Activated CD8-positive, alpha-beta memory T cell treated with anti-CD3 and anti-CD28 coated beads, Interleukin-2, amount 10 ng/mL, durations not matched to agents 7 days and 5 days (primary cell): ENCODE data around the gene ARL3. TPM values are rescaled to one million over a fixed set of nuclear protein-coding genes. Genes with fewer than 3 reads are reported as not detected.

ENCODE experiments used
- ATAC-seq: fragments of 150-1000 bp; cut with Tn5 transposase; one replicate; pipeline ENCODE4 v1.10.0; 2021; ENCODE audit warnings: moderate library complexity
- CTCF ChIA-PET: fragments of 350-600 bp; sonication (Branson Sonifier 250); formaldehyde crosslinking; loops from one replicate; lab custom pipeline; 2021; ENCODE audit warnings: antibody characterized with exemption; lab: Charles Lee
- DNase-seq: peaks from one replicate; pipeline ENCODE4 v3.0.0-alpha.2; 2020
- H3K27ac Mint-ChIP-seq: one replicate; pipeline ENCODE4 v1.8.0; 2021; ENCODE audit warnings: mild to moderate bottlenecking, mixed read lengths
- H3K27me3 Mint-ChIP-seq: one replicate; pipeline ENCODE4 v1.8.0; 2021; ENCODE audit warnings: mixed read lengths
- H3K36me3 Mint-ChIP-seq: one replicate; pipeline ENCODE4 v1.8.0; 2021; ENCODE audit warnings: mild to moderate bottlenecking, mixed read lengths
- H3K4me1 Mint-ChIP-seq: one replicate; pipeline ENCODE4 v1.8.0; 2021; ENCODE audit warnings: mixed read lengths
- H3K4me3 Mint-ChIP-seq: one replicate; pipeline ENCODE4 v1.8.0; 2021; ENCODE audit warnings: mild to moderate bottlenecking, moderate library complexity, mixed read lengths
- H3K9me3 Mint-ChIP-seq: one replicate; pipeline ENCODE4 v1.8.0; 2022; ENCODE audit warnings: low read depth, mixed read lengths
- total RNA-seq, 2 experiments: library from RNA; stranded (reverse); gene quantifications; one replicate each; pipeline ENCODE4 v1.2.3, GENCODE V29; 2021

ARL3 gene
- total RNA-seq, 2 experiments from 2014 or later, result 7.2 to 9.7 TPM

- H3K27ac Mint-ChIP-seq, result peak overlapping the region; percentile 64
- no peak overlapping the region for H3K4me3 Mint-ChIP-seq
- H3K4me1 Mint-ChIP-seq, result peaks cover 76% of the 10 kb centered on the region
- no peaks in the 10 kb centered on the region for H3K27me3 Mint-ChIP-seq
- CTCF ChIA-PET, result interaction anchor here (7.1 kb wide), 1 partner anchor 12 kb away, joined by 50 read pairs; the partner anchor contains the start of gene TRIM8
- DNase-seq (no peak), ATAC-seq (no peak)
- H3K36me3 Mint-ChIP-seq, result peaks cover 38% of the 10 kb centered on the region
- no peaks in the 10 kb centered on the region for H3K9me3 Mint-ChIP-seq
These were observed 56.7 kb downstream of the ARL3 start for GRCh38 chr10:102657451-102657850.

- ATAC-seq (no peak), DNase-seq (no peak)
- CTCF ChIA-PET, result interaction anchor here (2.0 to 7.1 kb wide), 2 partner anchors 8 to 11 kb away, joined by 5 to 50 read pairs; partner anchors contain the start of gene TRIM8
- Mint-ChIP-seq H3K9me3 (no peaks in the 10 kb centered on the region), H3K4me1 (peaks cover 76% of the 10 kb centered on the region), H3K36me3 (peaks cover 39% of the 10 kb centered on the region), H3K4me3 (no peak overlapping the region), H3K27me3 (no peaks in the 10 kb centered on the region), H3K27ac (peak overlapping the region; percentile 64)
These were observed 57.3 kb downstream of the ARL3 start for GRCh38 chr10:102656791-102657371.

GRCh38 chr10:102656026-102656425 is 58.2 kb downstream of the ARL3 start:
- peaks cover 39% of the 10 kb centered on the region for H3K36me3 Mint-ChIP-seq
- no peak for ATAC-seq
- H3K27me3 Mint-ChIP-seq, result no peaks in the 10 kb centered on the region
- H3K4me1 Mint-ChIP-seq, result peaks cover 76% of the 10 kb centered on the region
- no peak for DNase-seq
- no peak overlapping the region for H3K27ac Mint-ChIP-seq
- H3K4me3 Mint-ChIP-seq, result no peak overlapping the region
- CTCF ChIA-PET, result interaction anchor here (2.0 to 7.1 kb wide), 2 partner anchors 9 to 11 kb away, joined by 5 to 50 read pairs; partner anchors contain the start of gene TRIM8
- H3K9me3 Mint-ChIP-seq, result no peaks in the 10 kb centered on the region

- Mint-ChIP-seq H3K27me3 (no peaks in the 10 kb centered on the region), H3K4me1 (peaks cover 76% of the 10 kb centered on the region), H3K4me3 (no peak overlapping the region), H3K9me3 (no peaks in the 10 kb centered on the region), H3K36me3 (peaks cover 39% of the 10 kb centered on the region), H3K27ac (peak overlapping the region; percentile 32)
- ATAC-seq, result no peak
- CTCF ChIA-PET, result interaction anchor here (2.0 to 7.1 kb wide), 2 partner anchors 9 to 10 kb away, joined by 5 to 50 read pairs; partner anchors contain the start of gene TRIM8
- DNase-seq, result no peak
These were observed 59.2 kb downstream of the ARL3 start for GRCh38 chr10:102654969-102655368.

GRCh38 chr10:102654566-102654965 is 59.6 kb downstream of the ARL3 start:
- Mint-ChIP-seq H3K4me1 (peaks cover 75% of the 10 kb centered on the region), H3K27ac (peak overlapping the region; percentile 32), H3K36me3 (peaks cover 39% of the 10 kb centered on the region), H3K4me3 (no peak overlapping the region), H3K9me3 (no peaks in the 10 kb centered on the region), H3K27me3 (no peaks in the 10 kb centered on the region)
- CTCF ChIA-PET, result interaction anchor here (1.0 kb wide), 1 partner anchor 9 kb away, joined by 3 read pairs; no protein-coding TSS in a partner anchor
- ATAC-seq, result no peak
- no peak for DNase-seq

GRCh38 chr10:102653060-102653459 is 61.1 kb downstream of the ARL3 start:
- ATAC-seq (no peak), DNase-seq (no peak)
- H3K4me1 Mint-ChIP-seq, result peaks cover 79% of the 10 kb centered on the region
- peaks cover 40% of the 10 kb centered on the region for H3K36me3 Mint-ChIP-seq
- peak overlapping the region; percentile 93 for H3K27ac Mint-ChIP-seq
- no peaks in the 10 kb centered on the region for H3K9me3 Mint-ChIP-seq
- CTCF ChIA-PET, result interaction anchor here (1.3 to 3.4 kb wide), 2 partner anchors 8 to 17 kb away, joined by 6 to 16 read pairs; no protein-coding TSS in a partner anchor
- H3K4me3 Mint-ChIP-seq, result no peak overlapping the region
- H3K27me3 Mint-ChIP-seq, result no peaks in the 10 kb centered on the region

GRCh38 chr10:102652170-102652916 is 61.9 kb downstream of the ARL3 start:
- peaks cover 79% of the 10 kb centered on the region for H3K4me1 Mint-ChIP-seq
- CTCF ChIA-PET, result interaction anchor here (1.0 to 3.4 kb wide), 4 partner anchors 9 to 61 kb away, joined by 3 to 16 read pairs (median 4); no protein-coding TSS in a partner anchor
- no peaks in the 10 kb centered on the region for H3K9me3 Mint-ChIP-seq
- peak overlapping the region; percentile 54 for H3K4me3 Mint-ChIP-seq
- ATAC-seq (peak; percentile 48), DNase-seq (peak; percentile 64)
- peak overlapping the region; percentile 93 for H3K27ac Mint-ChIP-seq
- peaks cover 35% of the 10 kb centered on the region for H3K36me3 Mint-ChIP-seq
- no peaks in the 10 kb centered on the region for H3K27me3 Mint-ChIP-seq

- H3K4me1 Mint-ChIP-seq, result peaks cover 82% of the 10 kb centered on the region
- H3K27me3 Mint-ChIP-seq, result no peaks in the 10 kb centered on the region
- peak overlapping the region; percentile 54 for H3K4me3 Mint-ChIP-seq
- peak overlapping the region; percentile 93 for H3K27ac Mint-ChIP-seq
- H3K36me3 Mint-ChIP-seq, result peaks cover 32% of the 10 kb centered on the region
- CTCF ChIA-PET, result interaction anchor here (1.0 to 3.4 kb wide), 5 partner anchors 10 to 62 kb away, joined by 3 to 16 read pairs (median 5); no protein-coding TSS in a partner anchor
- ATAC-seq, result no peak
- H3K9me3 Mint-ChIP-seq, result no peaks in the 10 kb centered on the region
- no peak for DNase-seq
These were observed 62.6 kb downstream of the ARL3 start for GRCh38 chr10:102651455-102652169.

GRCh38 chr10:102650655-102651454 is 63.3 kb downstream of the ARL3 start:
- ATAC-seq (no peak), DNase-seq (no peak)
- H3K36me3 Mint-ChIP-seq, result peaks cover 33% of the 10 kb centered on the region
- no peaks in the 10 kb centered on the region for H3K27me3 Mint-ChIP-seq
- H3K4me3 Mint-ChIP-seq, result peak overlapping the region; percentile 54
- CTCF ChIA-PET, result interaction anchor here (0.6 to 3.4 kb wide), 7 partner anchors 8 to 63 kb away, joined by 3 to 16 read pairs (median 3); no protein-coding TSS in a partner anchor
- no peaks in the 10 kb centered on the region for H3K9me3 Mint-ChIP-seq
- peak overlapping the region; percentile 93 for H3K27ac Mint-ChIP-seq
- peaks cover 86% of the 10 kb centered on the region for H3K4me1 Mint-ChIP-seq

GRCh38 chr10:102649797-102650654 is 64.2 kb downstream of the ARL3 start:
- CTCF ChIA-PET, result interaction anchor here (0.6 to 3.4 kb wide), 10 partner anchors 9 to 74 kb away, joined by 3 to 16 read pairs (median 3); partner anchors contain the start of genes ARL3 and SFXN2
- DNase-seq, result no peak
- H3K27ac Mint-ChIP-seq, result peak overlapping the region; percentile 98
- peaks cover 33% of the 10 kb centered on the region for H3K36me3 Mint-ChIP-seq
- ATAC-seq, result no peak
- peaks cover 80% of the 10 kb centered on the region for H3K4me1 Mint-ChIP-seq
- H3K27me3 Mint-ChIP-seq, result no peaks in the 10 kb centered on the region
- peak overlapping the region; percentile 94 for H3K4me3 Mint-ChIP-seq
- H3K9me3 Mint-ChIP-seq, result no peaks in the 10 kb centered on the region

GRCh38 chr10:102648889-102649796 is 65.1 kb downstream of the ARL3 start:
- Mint-ChIP-seq H3K4me1 (peaks cover 75% of the 10 kb centered on the region), H3K9me3 (no peaks in the 10 kb centered on the region), H3K27me3 (no peaks in the 10 kb centered on the region), H3K4me3 (peak overlapping the region; percentile 94), H3K36me3 (peaks cover 31% of the 10 kb centered on the region), H3K27ac (peak overlapping the region; percentile 98)
- ATAC-seq (no peak), DNase-seq (peak; percentile 70)
- CTCF ChIA-PET, result interaction anchor here (0.9 to 2.7 kb wide), 8 partner anchors 11 to 75 kb away, joined by 3 to 12 read pairs (median 3); partner anchors contain the start of genes ARL3 and SFXN2
